SU-DHL-6 (cell line): Measurements from ENCODE around the gene SLC3A2.

Source experiments
- EZH2phosphoT487 ChIP-seq: fragments of 200-600 bp; sonication (generic), shearing (Covaris generic); conservative IDR thresholded peaks from 2 replicates; pipeline ENCODE4 v1.6.1; 2018; ENCODE audit warnings: mild to moderate bottlenecking, antibody characterized with exemption, low read length, moderate library complexity, mixed read lengths
- TF ChIP-seq, protein P1 (sequence below): fragments of 200-600 bp; sonication (generic); IDR thresholded peaks from one replicate; pipeline ENCODE4 v1.5.1; 2017; ENCODE audit warnings: antibody characterized with exemption, mild to moderate bottlenecking, low read length, moderate library complexity; ENCODE audit not compliant: insufficient read depth, poor library complexity, severe bottlenecking

- TF ChIP-seq, protein P1, sequence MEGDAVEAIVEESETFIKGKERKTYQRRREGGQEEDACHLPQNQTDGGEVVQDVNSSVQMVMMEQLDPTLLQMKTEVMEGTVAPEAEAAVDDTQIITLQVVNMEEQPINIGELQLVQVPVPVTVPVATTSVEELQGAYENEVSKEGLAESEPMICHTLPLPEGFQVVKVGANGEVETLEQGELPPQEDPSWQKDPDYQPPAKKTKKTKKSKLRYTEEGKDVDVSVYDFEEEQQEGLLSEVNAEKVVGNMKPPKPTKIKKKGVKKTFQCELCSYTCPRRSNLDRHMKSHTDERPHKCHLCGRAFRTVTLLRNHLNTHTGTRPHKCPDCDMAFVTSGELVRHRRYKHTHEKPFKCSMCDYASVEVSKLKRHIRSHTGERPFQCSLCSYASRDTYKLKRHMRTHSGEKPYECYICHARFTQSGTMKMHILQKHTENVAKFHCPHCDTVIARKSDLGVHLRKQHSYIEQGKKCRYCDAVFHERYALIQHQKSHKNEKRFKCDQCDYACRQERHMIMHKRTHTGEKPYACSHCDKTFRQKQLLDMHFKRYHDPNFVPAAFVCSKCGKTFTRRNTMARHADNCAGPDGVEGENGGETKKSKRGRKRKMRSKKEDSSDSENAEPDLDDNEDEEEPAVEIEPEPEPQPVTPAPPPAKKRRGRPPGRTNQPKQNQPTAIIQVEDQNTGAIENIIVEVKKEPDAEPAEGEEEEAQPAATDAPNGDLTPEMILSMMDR = no peak
- TF ChIP-seq EZH2phosphoT487 = no peak
Measured at GRCh38 chr11:62911137-62912130, 30.7 kb downstream of the SLC3A2 start.
